Fibroblast of the conjunctiva (primary cell): ENCODE measurements around the gene TBC1D21.
A peak's percentile ranks its signal among the peaks of the same experiment; 100 is the strongest.

Experiments
- DNase-seq: peaks from one replicate; pipeline ENCODE4 v3.0.0-alpha.2; 2010; ENCODE audit warnings: low read depth

TBC1D21 gene

DNA sequence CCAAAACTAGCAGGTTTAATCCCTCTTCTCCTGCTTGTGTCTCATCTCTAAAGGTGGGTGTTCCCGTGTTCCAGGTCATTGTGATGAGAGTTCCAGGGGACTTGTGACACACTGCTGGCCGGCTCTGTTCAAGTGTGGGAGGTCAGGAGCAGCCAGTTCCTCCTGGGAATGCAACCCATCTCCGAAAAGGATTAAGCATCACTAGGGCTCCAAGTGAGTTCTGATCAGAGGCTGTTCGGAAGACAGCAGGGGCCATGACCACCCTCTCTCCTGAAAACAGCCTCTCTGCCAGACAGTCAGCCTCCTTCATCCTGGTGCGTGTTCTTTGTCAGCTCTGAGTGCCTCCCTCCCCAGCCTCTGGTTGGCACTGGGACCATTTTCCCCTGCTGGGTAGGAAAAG lies at the start of gene TBC1D21:
TSS of gene TBC1D21 (plus strand) at position 109 of the 400 bp plus-strand sequence. CDS start at position 255, 146 bp downstream.
- DNase-seq: no peak

GRCh38 chr15:73826711-73827251 lies 46.6 kb upstream of the TBC1D21 start:
- no peak for DNase-seq

DNA sequence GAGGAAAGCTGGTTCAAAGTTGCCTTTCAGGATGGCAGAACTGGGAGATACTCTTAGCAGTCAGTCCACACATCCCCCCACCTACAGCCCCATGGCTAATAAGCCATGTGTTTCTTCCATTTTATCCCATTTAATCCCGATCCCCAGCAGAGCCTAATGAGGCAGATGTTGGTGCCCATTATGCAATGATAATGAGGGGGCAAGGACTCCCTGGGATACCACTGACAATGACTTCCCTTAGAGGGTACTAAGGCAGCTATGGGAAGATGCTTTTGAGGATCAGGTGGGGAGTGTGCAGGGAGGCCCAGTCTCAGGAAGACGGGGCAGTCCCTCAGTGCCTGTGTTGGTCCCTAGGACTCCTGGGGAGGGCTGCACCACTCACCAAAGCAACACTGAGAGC lies 43.8 kb upstream of the TBC1D21 start:
- DNase-seq: no peak

- no peak for DNase-seq
These were observed 40.7 kb upstream of the TBC1D21 start for GRCh38 chr15:73832657-73833056.

GRCh38 chr15:73836845-73837244 lies 36.5 kb upstream of the TBC1D21 start:
- no peak for DNase-seq

DNA sequence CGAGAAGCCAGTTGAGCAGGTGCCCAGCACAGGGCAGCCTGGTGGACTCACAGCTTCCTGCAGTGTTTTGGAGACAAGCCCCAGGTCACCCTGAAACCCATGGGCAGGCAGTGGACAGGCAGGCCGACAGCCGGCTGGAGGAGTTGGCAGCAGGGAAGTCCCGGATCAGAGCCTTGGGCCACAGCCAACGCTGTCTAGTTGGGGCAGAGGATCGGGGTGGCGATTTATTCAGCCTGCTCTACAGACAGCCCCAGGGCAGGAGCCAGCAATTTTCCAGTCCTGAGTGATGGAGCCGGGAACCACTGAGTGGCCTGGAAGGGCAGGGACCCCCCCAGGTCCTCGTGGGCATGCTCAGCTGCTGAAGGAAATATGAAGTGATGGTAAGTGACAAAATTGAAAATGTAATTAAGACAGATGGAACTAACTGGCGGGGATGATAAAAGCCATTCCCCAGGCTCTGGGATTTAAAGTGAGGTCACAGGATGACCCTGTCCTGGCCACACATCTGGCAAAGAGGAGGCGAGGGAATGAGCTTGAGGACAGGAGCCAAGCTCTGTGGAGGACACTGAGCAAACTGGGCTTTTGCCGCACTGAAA lies 34.4 kb upstream of the TBC1D21 start:
- no peak for DNase-seq

- DNase-seq: no peak
These were observed 33.5 kb upstream of the TBC1D21 start for GRCh38 chr15:73839699-73840377.

DNA sequence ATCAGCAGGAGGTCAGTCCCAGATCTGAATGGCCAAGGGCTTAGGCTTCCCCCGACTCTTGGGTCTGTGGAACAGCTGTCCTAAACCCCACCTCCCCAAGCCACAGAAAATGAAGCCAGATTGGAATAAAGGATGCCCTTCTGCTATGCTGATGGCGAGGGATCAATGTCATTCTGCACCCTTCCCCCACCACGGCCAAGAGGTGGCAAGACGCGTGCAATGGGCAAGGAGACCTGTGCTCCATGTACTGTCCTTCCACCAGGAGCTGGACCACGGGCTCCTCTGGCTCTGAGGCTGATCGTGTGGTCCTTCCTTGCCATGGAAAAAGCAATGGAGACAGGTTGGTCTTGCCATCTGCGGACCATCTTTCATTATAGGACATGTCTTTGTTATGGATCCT lies 32.6 kb upstream of the TBC1D21 start:
- no peak for DNase-seq

GRCh38 chr15:73841756-73842725 lies 31.3 kb upstream of the TBC1D21 start:
- no peak for DNase-seq

- DNase-seq: no peak
These were observed 29.6 kb upstream of the TBC1D21 start for GRCh38 chr15:73843787-73844186.

DNA sequence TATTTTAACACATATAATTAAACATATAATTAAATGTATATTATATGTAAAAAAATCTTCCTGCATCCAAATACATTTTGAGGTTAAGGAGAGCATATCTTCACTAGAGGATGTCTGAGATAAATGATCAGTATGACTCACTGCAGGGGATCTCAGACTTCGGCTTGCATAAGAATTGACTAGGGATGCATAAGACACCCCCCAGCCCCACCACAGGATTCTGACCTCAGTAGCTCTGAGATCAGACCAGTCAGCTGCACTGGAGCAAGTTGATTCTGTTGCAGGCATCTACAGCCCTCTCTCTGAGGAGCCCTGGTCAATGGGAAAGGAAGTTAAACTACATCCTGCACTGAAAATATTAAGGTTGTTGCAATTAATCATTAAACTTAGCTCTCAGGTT lies 29.0 kb upstream of the TBC1D21 start:
- no peak for DNase-seq

DNA sequence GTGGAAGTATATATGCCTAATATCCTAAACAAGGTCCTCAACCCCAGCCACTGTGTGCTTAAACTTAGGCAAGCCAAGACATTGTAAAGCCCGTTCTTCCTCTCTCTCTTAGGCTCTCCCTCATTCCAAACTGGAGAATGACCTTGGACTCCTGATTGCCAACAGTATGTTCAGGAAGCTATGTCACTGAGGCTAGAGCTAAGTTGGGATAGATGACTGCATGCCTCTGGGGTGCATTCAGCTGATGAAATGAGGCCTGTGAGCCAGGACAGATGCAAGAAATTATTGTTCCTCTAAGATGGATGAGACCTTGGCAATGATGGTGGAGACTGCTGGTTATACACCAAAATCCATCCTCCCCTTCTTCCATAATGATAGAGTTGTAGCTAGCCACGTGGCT lies 27.9 kb upstream of the TBC1D21 start:
- no peak for DNase-seq

DNA sequence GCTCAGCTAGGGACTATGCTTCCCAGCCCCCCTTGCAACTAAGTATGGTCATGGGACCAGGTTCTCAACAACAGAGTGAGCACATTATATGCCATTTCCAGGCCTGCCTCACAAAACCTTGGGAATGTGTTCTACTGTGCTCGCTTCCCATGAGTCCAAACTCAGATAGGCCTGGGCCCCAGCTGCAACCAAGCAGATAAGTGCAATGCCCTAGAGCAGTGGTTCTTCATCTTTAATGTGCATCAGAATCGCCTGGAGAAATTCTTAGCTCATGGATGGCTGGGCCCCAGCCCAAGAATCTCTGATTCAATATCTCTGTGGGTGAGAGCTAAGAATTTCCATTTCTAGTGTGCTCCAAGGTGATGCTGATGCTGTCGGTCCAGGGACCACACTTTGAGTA lies 27.5 kb upstream of the TBC1D21 start:
- DNase-seq: no peak

- no peak for DNase-seq
These were observed 23.7 kb upstream of the TBC1D21 start for GRCh38 chr15:73849641-73850040.

DNA sequence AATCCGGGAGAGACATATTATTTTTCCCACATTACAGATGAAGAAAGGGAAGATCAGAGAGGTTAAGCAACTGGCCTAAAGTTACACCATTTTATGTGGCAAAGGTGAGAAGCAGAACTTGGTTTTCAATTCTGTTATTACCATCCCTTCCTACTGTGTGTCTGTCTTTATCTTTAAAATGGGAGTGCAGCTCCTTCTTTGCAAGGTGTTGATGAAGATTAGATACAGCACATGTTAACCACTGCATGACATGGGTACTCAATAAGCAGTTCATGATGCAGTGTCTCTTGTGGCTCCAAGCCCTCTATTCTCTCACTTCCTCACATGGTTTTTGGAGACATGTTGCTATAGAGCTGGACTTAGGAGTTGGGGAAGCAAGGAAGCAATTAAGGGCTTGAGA lies 23.1 kb upstream of the TBC1D21 start:
- no peak for DNase-seq

DNA sequence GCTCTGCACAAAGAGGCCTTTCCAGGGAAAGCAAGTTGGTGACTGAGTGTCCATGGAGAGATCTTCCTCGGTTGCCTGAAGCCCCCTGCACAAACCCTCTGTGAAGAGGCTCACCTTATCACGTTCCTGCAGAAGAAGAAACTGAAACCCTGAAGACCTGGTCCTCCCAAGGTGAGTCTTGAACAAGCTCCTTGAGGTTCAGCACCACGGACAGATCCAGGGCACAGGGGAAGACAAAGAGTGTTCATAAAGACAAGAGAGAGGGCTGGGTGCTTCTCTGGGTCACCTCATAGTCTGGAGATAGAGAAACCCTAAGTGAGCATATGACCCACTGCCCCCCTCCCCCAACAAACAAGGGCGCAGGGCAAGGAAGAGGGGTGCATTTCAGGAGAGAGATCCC lies 21.7 kb upstream of the TBC1D21 start:
- peak; percentile 22 for DNase-seq

DNA sequence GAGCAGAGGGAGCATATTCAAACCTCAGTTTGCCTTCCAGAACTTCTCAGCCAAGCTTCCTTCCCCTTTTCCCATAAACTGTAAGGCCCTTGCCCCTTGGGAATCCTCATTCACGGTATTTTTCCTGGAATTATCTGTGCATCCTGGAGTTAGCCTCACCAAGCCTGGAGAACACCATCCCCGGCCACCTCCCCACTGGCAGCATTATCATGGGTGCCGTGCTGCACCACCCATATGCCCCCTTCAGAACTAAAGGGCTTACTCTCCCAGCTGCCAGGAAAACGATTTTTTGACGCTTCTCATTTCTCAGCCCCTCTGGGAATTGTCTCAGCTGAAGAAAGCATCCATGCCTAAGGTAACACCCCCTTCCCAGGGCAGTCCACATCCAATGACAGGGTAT lies 20.9 kb upstream of the TBC1D21 start:
- DNase-seq: no peak

DNA sequence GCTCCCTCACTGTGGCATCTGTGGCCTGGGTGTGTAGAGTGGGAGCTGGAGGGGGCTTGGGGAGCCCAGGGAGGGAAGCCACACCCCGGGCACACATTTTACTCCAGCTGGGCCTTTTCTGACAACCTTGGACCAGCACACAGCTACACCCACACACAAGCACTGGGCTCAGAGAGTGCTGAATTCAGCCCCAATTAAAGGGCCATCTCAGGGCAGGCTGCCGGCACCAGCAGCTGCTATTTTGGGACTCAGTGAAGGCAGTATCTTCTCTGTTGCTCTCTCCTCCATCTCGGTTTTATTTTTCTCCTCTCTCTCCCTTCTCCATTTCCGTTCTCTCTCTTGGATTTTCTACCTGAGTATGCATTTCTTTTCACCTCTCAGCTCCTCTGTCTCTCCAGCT lies 19.1 kb upstream of the TBC1D21 start:
- DNase-seq: no peak

GRCh38 chr15:73856458-73857192 lies 16.7 kb upstream of the TBC1D21 start:
- no peak for DNase-seq

DNA sequence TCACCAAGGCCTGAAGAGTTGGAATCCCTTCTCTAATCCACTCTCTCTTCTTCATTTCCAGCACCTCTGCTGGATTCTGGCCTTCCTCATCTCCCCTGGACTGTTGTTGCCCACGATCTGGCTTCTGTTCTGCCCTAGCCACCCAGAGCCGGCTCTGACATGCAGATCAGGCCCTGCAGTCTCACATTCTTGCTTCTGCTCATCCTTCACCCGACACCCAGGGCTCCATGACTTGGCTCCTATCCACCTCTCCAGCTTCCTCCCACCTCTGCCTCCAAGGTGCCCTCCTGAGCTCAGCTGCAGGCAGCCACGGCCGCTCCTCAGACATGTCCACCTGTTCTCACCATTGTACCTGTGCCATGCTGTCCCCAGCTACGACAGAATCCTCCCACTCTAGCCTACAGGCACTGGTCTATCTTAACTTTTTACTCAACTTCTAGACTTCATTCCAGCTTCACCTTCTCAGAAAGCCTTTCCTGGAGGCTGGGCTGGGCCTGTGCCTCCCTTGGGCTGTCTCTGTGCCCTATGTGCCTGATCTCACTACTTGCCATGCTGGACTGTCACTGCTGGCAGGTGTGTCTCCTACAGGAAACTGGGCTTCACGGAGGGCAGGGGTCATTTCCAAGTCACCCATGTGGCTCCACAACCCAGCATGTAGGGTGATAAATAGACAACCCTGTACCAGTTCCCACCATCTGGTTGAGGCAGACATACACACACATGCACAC lies 16.0 kb upstream of the TBC1D21 start:
- no peak for DNase-seq

DNA sequence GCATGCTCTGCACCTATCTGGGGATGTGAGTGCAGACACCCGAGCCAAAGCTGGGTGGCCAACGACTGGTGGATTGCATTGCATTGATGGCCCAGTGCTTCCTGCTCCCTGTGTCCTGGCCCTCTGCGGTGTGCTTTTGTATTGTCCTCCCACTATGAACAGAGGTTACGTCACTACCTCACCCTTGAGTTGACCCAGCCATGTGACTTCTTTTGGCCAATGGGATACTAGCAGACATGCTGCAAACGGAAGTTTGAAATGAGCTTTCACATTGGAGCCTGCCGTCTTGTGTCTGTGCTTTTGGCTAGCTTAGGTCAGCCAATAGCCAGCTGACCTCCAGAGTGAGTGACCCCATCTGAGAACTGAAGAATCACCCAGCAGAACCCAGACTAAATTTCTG lies 15.3 kb upstream of the TBC1D21 start:
- DNase-seq: no peak
